Fibroblast of lung (primary cell): ENCODE results near the gene S100A4. TPM values are rescaled to one million over a fixed set of nuclear protein-coding genes. Genes with fewer than 3 reads are reported as not detected.

Source experiments
- DNase-seq, 2 donors: peaks; one replicate each; pipeline versions ENCODE4 v3.0.0 to v3.0.0-alpha.2; 2010; ENCODE audit warnings: low read depth in 2 of 2
- H2AFZ ChIP-seq: 2 replicates; pipeline ENCODE4 v1.5.1; 2012; ENCODE audit warnings: low read length, control low read depth, inconsistent platforms
- H3K27ac ChIP-seq: 2 replicates; pipeline ENCODE4 v1.5.1; 2011; ENCODE audit warnings: low read length, control low read depth; ENCODE audit not compliant: insufficient read depth
- H3K27me3 ChIP-seq: 2 replicates; pipeline ENCODE4 v1.5.1; 2011; ENCODE audit warnings: mild to moderate bottlenecking, low read length; ENCODE audit not compliant: control insufficient read depth, insufficient read depth
- H3K36me3 ChIP-seq: 2 replicates; pipeline ENCODE4 v1.5.1; 2011; ENCODE audit warnings: low read length; ENCODE audit not compliant: control insufficient read depth, insufficient read depth
- H3K4me1 ChIP-seq: 2 replicates; pipeline ENCODE4 v1.5.1; 2011; ENCODE audit warnings: low read length; ENCODE audit not compliant: control insufficient read depth, insufficient read depth; ENCODE audit errors: extremely low read depth
- H3K4me2 ChIP-seq: 2 replicates; pipeline ENCODE4 v1.5.1; 2011; ENCODE audit warnings: low read length, control low read depth; ENCODE audit not compliant: insufficient read depth; ENCODE audit errors: extremely low read depth
- H3K4me3 ChIP-seq, 4 experiments: fragments of 200-600 bp in 1 of 4; sonication (generic) in 1 of 4; replicated peaks in 1 of 4; 2 replicates each; pipeline ENCODE4 v1.5.1; 2011 to 2016; ENCODE audit warnings: low read length in 4 of 4, low read depth in 3 of 4, mild to moderate bottlenecking in 3 of 4, control low read depth in 2 of 4, inconsistent platforms in 1 of 4, mixed read lengths in 1 of 4; ENCODE audit not compliant: insufficient read depth in 1 of 4; ENCODE audit errors: control extremely low read depth in 1 of 4
- H3K79me2 ChIP-seq: 2 replicates; pipeline ENCODE4 v1.5.1; 2012; ENCODE audit warnings: mild to moderate bottlenecking, low read length, inconsistent platforms; ENCODE audit not compliant: control insufficient read depth, insufficient read depth
- H3K9ac ChIP-seq: 2 replicates; pipeline ENCODE4 v1.5.1; 2011; ENCODE audit warnings: mild to moderate bottlenecking, low read length, control low read depth; ENCODE audit not compliant: insufficient read depth
- H3K9me3 ChIP-seq: 2 replicates; pipeline ENCODE4 v1.5.1; 2012; ENCODE audit warnings: low read depth, low read length; ENCODE audit not compliant: control insufficient read depth, insufficient read depth
- H4K20me1 ChIP-seq: 2 replicates; pipeline ENCODE4 v1.5.1; 2011; ENCODE audit warnings: low read length; ENCODE audit not compliant: control insufficient read depth, insufficient read depth; ENCODE audit errors: extremely low read depth
- CTCF ChIP-seq, 2 donors: IDR thresholded peaks in 1 of 2; conservative IDR thresholded peaks in 1 of 2; 1 replicate in 1 of 2; 2 replicates in 1 of 2; pipeline ENCODE4 v1.5.1; 2011 to 2012; ENCODE audit warnings: low read length in 2 of 2, control low read depth in 1 of 2, inconsistent platforms in 1 of 2, low read depth in 1 of 2, mild to moderate bottlenecking in 1 of 2
- EZH2 ChIP-seq: IDR thresholded peaks from 2 replicates; pipeline ENCODE4 v1.5.1; 2012; ENCODE audit warnings: low read length, control low read depth, mild to moderate bottlenecking; ENCODE audit errors: missing control alignments
- polyA plus RNA-seq, 2 donors: library from polyadenylated mRNA; depleted of rRNA in 1 of 2; stranded (reverse) in 1 of 2; unstranded in 1 of 2; fragments of >200 nt; gene quantifications; 2 replicates each; pipeline ENCODE4 v1.2.1, GENCODE V29; 2011 to 2012; ENCODE audit warnings: missing spikeins in 1 of 2
- total RNA-seq: library from RNA; depleted of rRNA; stranded (reverse); fragments of >200 nt; gene quantifications from 2 replicates; pipeline ENCODE4 v1.2.1, GENCODE V29; 2014

S100A4 gene
- total and polyA plus RNA-seq, 2 donors (not counting 1 experiment from before 2014, with no cell fraction given), result 287 to 371 TPM

DNA sequence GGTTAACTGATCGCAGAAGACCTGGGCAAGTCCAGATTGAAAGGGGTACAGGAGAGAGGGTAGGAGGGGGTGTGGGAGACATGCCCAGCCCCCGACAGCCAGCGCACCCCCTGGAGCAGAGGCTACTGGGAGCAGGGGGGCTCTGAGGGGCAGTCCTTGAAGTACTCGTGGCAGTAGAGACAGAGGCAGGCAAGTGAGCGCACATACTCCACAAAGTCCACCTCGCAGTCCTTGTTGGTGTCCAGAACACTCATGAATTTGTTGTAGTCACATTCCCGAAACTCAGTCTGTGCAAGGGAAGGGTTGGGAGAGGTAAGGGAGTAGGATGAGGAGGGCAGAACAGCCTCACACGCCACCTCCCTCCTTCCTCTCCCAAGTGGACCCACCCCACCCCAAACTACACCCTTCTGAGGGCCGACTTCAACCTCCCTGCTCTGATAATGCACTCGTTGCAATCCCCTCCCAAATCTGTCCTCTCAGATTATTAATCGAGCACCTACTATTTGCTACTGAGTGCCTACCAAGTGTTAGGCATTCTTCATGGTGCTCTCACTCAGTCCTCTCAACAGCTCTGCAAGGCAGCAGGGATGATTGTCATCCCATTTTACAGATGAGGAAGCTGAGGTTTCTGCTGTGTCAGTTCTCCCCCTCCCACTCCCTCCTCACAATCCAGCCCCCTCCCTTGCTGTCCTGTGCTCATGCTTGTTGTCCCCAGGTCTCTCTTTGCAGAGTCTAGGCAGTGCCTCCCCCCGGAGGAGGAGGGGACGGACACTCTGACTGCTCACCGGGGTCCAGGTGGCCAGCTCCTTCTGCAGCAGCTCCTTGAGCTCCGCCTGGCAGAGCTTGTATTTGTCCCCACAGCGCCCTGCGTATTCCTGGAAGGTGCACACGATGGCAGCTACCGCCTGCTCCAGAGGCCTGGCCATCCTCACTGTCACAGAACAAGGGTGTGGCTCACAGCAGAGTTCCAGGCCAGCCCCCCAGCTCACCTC lies 2.2 kb upstream of the S100A4 start:
- Histone ChIP-seq H3K4me3 (peak overlapping the region in 1 of 4 experiments; percentile 71), H3K27ac (peak overlapping the region; percentile 71), H3K4me2 (no peak overlapping the region), H3K9me3 (no peaks in the 10 kb centered on the region), H3K4me1 (peaks cover 41% of the 10 kb centered on the region), H3K9ac (no peak overlapping the region), H2AFZ (no peak overlapping the region), H3K36me3 (no peaks in the 10 kb centered on the region), H3K79me2 (peaks cover 8% of the 10 kb centered on the region), H3K27me3 (no peaks in the 10 kb centered on the region), H4K20me1 (no peaks in the 10 kb centered on the region)
- TF ChIP-seq EZH2, result no peak
- TF ChIP-seq CTCF (conservative IDR thresholded peaks at IDR 0.05 in 1 of 2, IDR thresholded peaks at IDR 0.05 in 1 of 2; ENCODE audit: low read depth in 1 of 2, low read length in 2 of 2), result no peak
- no peak for DNase-seq

DNA sequence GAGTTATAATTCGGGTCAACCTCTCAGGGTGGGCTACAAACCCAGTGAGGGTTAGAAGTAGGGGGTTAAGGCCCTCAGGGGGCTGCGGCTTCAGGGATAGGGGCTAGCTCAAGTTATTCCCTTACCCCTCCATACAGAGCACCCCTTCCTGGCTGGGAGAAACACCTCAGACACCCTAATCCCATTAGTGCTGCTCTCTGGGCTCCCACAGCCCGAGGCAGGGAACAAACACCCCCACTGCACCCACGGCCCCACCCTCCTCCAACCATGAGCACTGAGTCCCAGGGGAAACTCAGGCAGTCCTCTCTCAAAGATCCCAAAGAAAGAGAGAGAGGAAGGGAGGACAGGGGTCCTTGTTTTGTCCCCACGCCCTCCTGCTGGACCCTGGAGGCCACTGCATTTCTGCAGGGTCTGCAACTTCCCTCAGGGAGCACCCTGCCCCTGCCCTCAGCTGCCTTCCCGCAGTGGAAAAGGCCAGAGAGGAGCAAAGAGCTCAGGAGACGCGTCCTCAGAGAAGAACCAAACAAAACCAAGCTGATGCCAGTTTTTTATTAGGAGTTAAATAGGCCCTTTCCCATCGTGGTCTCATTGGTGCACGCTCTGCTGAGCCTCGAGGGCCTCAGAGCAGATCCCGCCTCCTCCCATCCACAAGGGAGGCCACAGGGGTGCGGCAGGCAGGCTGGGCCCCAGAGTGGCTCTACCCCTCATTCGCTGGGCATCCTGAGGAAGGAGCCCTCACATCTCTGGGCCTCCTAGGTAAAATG lies 1.4 kb upstream of the S100A4 start:
- Histone ChIP-seq H3K36me3 (no peaks in the 10 kb centered on the region), H3K4me3 (peak overlapping the region in 2 of 4 experiments; percentile 14 to 71), H3K4me2 (peak overlapping the region; percentile 77), H3K79me2 (peaks cover 8% of the 10 kb centered on the region), H3K27ac (peak overlapping the region; percentile 84), H3K27me3 (no peaks in the 10 kb centered on the region), H4K20me1 (no peaks in the 10 kb centered on the region), H3K4me1 (peaks cover 38% of the 10 kb centered on the region), H3K9ac (no peak overlapping the region), H2AFZ (no peak overlapping the region), H3K9me3 (no peaks in the 10 kb centered on the region)
- no peak for DNase-seq
- TF ChIP-seq EZH2 (no peak), CTCF (conservative IDR thresholded peaks at IDR 0.05 in 1 of 2, IDR thresholded peaks at IDR 0.05 in 1 of 2; ENCODE audit: low read depth in 1 of 2, low read length in 2 of 2) (no peak)

- H3K36me3 ChIP-seq, result no peaks in the 10 kb centered on the region
- peak overlapping the region; percentile 77 for H3K4me2 ChIP-seq
- no peaks in the 10 kb centered on the region for H3K27me3 ChIP-seq
- H2AFZ ChIP-seq, result no peak overlapping the region
- peak overlapping the region in 3 of 4 experiments; percentile 14 to 71 (median 34) for H3K4me3 ChIP-seq
- peaks cover 38% of the 10 kb centered on the region for H3K4me1 ChIP-seq
- H3K27ac ChIP-seq, result peak overlapping the region; percentile 84
- DNase-seq, result no peak
- TF ChIP-seq EZH2 (no peak), CTCF (conservative IDR thresholded peaks at IDR 0.05 in 1 of 2, IDR thresholded peaks at IDR 0.05 in 1 of 2; ENCODE audit: low read depth in 1 of 2, low read length in 2 of 2) (no peak)
- H4K20me1 ChIP-seq, result no peaks in the 10 kb centered on the region
- H3K9me3 ChIP-seq, result no peaks in the 10 kb centered on the region
- peaks cover 8% of the 10 kb centered on the region for H3K79me2 ChIP-seq
- H3K9ac ChIP-seq, result no peak overlapping the region
Observed at GRCh38 chr1:153546371-153546770, 765 bp upstream of the S100A4 start.
